ENCODE measurements around the gene COA3. TPM values are rescaled to one million over a fixed set of nuclear protein-coding genes. Genes with fewer than 3 reads are reported as not detected.

COA3 gene
- total RNA-seq, 4 donors from 2014 or later = 68.5 to 156 (median 139) TPM

DNA sequence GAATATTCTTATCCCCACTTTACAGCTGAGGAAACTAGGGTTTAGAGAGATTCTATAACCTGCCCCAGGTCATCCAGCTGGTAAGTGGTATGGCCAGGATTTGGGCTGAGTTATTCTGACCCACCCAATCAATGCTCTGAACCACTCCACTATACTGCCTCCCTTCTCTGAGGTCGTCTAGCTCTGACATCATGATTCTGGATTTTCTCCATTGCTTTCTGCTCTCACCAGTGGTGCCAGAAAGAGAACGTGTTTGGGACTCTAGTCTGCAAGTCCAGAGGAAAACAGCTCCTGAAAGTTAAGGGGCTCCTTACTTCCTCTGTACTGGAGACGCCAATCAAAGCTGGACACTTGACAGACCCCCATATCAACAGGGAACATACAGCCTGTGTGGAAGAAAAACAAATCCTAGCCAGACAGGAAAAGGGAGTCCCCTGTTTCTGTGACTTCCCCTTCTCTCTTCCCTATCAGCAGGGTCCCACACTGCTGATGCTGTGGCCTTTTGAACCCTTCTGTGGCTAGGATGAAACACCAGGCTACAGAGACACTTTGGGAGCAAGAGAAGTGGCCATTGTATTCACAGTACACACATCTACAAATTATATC is 47.7 kb downstream of the COA3 start:
- TF ChIP-seq POLR2A (IDR thresholded peaks at IDR 0.05) = no peak
- TF ChIP-seq, protein P1, sequence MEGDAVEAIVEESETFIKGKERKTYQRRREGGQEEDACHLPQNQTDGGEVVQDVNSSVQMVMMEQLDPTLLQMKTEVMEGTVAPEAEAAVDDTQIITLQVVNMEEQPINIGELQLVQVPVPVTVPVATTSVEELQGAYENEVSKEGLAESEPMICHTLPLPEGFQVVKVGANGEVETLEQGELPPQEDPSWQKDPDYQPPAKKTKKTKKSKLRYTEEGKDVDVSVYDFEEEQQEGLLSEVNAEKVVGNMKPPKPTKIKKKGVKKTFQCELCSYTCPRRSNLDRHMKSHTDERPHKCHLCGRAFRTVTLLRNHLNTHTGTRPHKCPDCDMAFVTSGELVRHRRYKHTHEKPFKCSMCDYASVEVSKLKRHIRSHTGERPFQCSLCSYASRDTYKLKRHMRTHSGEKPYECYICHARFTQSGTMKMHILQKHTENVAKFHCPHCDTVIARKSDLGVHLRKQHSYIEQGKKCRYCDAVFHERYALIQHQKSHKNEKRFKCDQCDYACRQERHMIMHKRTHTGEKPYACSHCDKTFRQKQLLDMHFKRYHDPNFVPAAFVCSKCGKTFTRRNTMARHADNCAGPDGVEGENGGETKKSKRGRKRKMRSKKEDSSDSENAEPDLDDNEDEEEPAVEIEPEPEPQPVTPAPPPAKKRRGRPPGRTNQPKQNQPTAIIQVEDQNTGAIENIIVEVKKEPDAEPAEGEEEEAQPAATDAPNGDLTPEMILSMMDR (IDR thresholded peaks at IDR 0.05) = no peak

DNA sequence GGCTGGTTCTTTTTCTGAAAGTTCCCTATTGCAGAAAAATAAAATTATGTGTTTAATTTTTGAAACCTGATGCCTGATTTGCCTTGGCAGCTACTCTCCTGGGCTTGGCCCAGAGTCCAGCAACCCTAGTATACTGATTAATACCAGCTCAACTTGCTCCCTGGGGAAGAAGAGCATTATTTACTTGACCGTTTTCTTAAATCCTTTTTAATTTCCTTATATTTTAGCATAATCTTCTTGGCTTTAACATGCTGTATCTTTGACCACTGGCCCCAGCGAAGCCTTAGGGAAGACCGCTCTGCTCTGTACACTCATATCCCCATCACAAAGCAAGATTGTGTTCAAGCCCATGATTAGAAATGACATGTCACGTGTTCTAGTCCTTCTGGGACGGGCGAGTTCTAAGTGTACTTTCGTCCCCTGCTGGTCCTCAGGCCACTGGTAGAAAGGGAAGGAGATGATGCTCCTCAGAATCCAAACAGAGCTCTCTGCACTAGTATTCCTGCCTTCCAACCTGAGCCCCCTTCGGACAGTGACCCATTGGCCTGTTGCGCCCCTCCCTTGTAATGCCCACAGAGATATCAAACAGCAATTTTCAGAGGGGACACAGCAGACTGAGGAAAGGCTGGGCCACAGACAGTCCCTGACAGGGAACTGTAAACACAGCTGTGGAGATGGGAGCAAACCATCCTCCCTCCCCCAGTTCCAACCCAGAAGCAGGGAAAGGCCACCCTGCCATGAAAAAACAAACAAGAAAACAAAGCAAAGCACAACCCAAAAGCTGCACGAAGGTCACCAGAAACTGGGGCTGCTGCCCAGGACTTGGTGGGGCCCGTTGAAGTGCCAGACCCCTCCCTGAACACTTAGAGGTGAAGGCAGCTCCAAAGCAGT is 49.4 kb downstream of the COA3 start:
- Histone ChIP-seq H3K36me3 (no peaks in the 10 kb centered on the region), H3K4me3 (no peak overlapping the region), H3K27ac (peak overlapping the region; percentile 36 to 63 (median 42)), H3K9me3 (no peaks in the 10 kb centered on the region), H3K27me3 (no peaks in the 10 kb centered on the region), H3K4me1 (peaks cover 0 to 9% (median 2%) of the 10 kb centered on the region in 4 donors)
- TF ChIP-seq, protein P1 (IDR thresholded peaks at IDR 0.05) = no peak
- no peak for TF ChIP-seq POLR2A (IDR thresholded peaks at IDR 0.05)
- DNase-seq = no peak

More for the DNA sequence above, 47.7 kb downstream of the COA3 start:
- DNase-seq = no peak
- Histone ChIP-seq H3K27me3 (no peaks in the 10 kb centered on the region), H3K4me1 (peaks cover 0 to 6% (median 0%) of the 10 kb centered on the region in 4 donors), H3K27ac (peak overlapping the region in 3 of 4 donors; percentile 1 to 27 (median 12)), H3K36me3 (no peaks in the 10 kb centered on the region), H3K9me3 (peaks cover 0 to 4% (median 0%) of the 10 kb centered on the region in 4 donors), H3K4me3 (no peak overlapping the region)

DNA sequence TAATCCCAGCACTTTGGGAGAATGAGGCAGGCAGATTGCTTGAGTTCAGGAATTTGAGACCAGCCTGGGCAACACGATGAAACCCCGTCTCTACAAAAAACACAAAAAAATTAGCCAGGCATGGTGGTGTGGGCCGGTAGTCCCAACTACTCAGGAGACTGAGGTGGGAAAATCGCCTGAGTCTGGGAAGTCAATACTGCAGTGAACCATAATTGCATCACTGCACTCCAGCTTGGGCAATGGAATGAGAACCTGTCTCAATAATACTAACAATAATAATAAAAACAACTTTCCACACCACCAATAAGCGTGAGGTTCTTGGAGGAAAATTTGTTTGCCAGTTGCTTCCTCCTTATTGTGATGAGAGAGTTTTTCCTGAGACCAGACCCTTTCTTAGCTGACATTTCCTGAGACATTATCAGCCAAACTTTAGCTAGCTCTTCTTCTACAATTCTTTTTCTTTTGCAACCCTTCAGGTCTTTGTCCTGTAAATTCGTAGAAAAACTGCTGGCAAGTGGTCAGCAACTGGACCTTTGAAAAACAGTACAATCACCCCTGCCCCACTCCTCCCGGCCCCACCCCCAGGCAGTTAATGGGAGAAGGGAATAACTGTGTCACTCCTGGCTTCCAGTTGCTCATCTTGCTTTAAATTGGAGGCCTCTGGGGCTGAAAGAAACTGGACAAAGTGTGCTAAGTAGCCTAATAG is 50.1 kb downstream of the COA3 start:
- peak overlapping the region in 3 of 4 donors; percentile 23 to 63 (median 36) for H3K27ac ChIP-seq
- no peak for TF ChIP-seq POLR2A (IDR thresholded peaks at IDR 0.05)
- TF ChIP-seq, protein P1 (IDR thresholded peaks at IDR 0.05) = no peak
- no peaks in the 10 kb centered on the region for H3K36me3 ChIP-seq

More for the DNA sequence above, 50.1 kb downstream of the COA3 start:
- peaks cover 0 to 12% (median 4%) of the 10 kb centered on the region in 4 donors for H3K4me1 ChIP-seq
- H3K4me3 ChIP-seq = no peak overlapping the region
- DNase-seq = no peak
- no peaks in the 10 kb centered on the region for H3K27me3 ChIP-seq
- H3K9me3 ChIP-seq = no peaks in the 10 kb centered on the region

Small RNAs within 50 kb of the gene (small RNA-seq; reads per million reads assigned to genes)
- 0 reads per million in 2 donors for gene HMGN2P15
- 0 reads per million in 2 donors for gene MIR6781

Other genes starting within 250 kb of the COA3 start
- 1 to 10 TPM in 2 of 4 donors, under 1 TPM in 1, not detected in 1; 0.94 to 3.9 (median 1.7) TPM for gene HSD17B1, start 245.8 kb downstream of the COA3 start, total RNA-seq
- 10 to 100 TPM; 42.1 to 95.4 (median 80.2) TPM for gene COASY, start 236.6 kb downstream of the COA3 start, total RNA-seq
- gene MLX, start 231.6 kb downstream of the COA3 start, total RNA-seq = 100 to 1,000 TPM in 3 of 4 donors, 10 to 100 TPM in 1; 65.2 to 180 (median 133) TPM
- 1 to 10 TPM in 2 of 4 donors, not detected in 2; 1.2 to 1.5 TPM for gene PSMC3IP, start 221.0 kb downstream of the COA3 start, total RNA-seq
- 10 to 100 TPM; 31.4 to 66.6 (median 55.8) TPM for gene RETREG3, start 189.3 kb downstream of the COA3 start, total RNA-seq
- 10 to 100 TPM; 19.8 to 64.4 (median 37.9) TPM for gene TUBG1, start 189.0 kb downstream of the COA3 start, total RNA-seq
- 10 to 100 TPM in 3 of 4 donors, 1 to 10 TPM in 1; 5.6 to 79.2 (median 16.6) TPM for gene TUBG2, start 139.4 kb downstream of the COA3 start, total RNA-seq
- gene PLEKHH3, start 121.7 kb downstream of the COA3 start, total RNA-seq = 10 to 100 TPM in 2 of 4 donors, 1 to 10 TPM in 2; 3.5 to 14.0 (median 10.8) TPM
- gene CCR10, start 116.9 kb downstream of the COA3 start, total RNA-seq = 1 to 10 TPM in 1 of 4 donors, under 1 TPM in 1, not detected in 2; 0.40 to 2.8 TPM
- gene CNTNAP1, start 116.2 kb downstream of the COA3 start, total RNA-seq = 1 to 10 TPM in 3 of 4 donors, under 1 TPM in 1; 0.35 to 5.0 (median 1.3) TPM
- gene EZH1, start 53.7 kb downstream of the COA3 start, total RNA-seq = 100 to 1,000 TPM in 1 of 4 donors, 10 to 100 TPM in 3; 33.5 to 120 (median 64.4) TPM
- 1 to 10 TPM; 2.3 to 9.9 (median 4.3) TPM for gene RAMP2, start 37.5 kb downstream of the COA3 start, total RNA-seq
- gene VPS25, start 25.3 kb downstream of the COA3 start, total RNA-seq = 10 to 100 TPM; 34.7 to 82.1 (median 67.5) TPM
- 10 to 100 TPM in 3 of 4 donors, 1 to 10 TPM in 1; 7.2 to 56.0 (median 28.7) TPM for gene WNK4, start 18.1 kb downstream of the COA3 start, total RNA-seq
- not detected for gene CNTD1, start 157 bp upstream of the COA3 start, total RNA-seq
- 100 to 1,000 TPM in 3 of 4 donors, 10 to 100 TPM in 1; 81.6 to 171 (median 122) TPM for gene BECN1, start 25.6 kb upstream of the COA3 start, total RNA-seq
- gene PSME3, start 34.7 kb upstream of the COA3 start, total RNA-seq = 10 to 100 TPM; 45.6 to 75.9 (median 59.8) TPM
- 1 to 10 TPM in 2 of 4 donors, under 1 TPM in 1, not detected in 1; 0.70 to 2.3 (median 1.6) TPM for gene AOC2, start 45.9 kb upstream of the COA3 start, total RNA-seq
- 10 to 100 TPM in 1 of 4 donors, 1 to 10 TPM in 3; 3.3 to 11.4 (median 7.0) TPM for gene AOC3, start 52.5 kb upstream of the COA3 start, total RNA-seq
- gene G6PC1, start 102.1 kb upstream of the COA3 start, total RNA-seq = 10 to 100 TPM in 3 of 4 donors, 1 to 10 TPM in 1; 2.5 to 97.8 (median 66.0) TPM
- 10 to 100 TPM; 12.6 to 33.5 (median 26.5) TPM for gene AARSD1, start 165.8 kb upstream of the COA3 start, total RNA-seq
- 1 to 10 TPM in 3 of 4 donors, not detected in 1; 1.6 to 6.9 (median 5.5) TPM for gene PTGES3L, start 181.4 kb upstream of the COA3 start, total RNA-seq
- 10 to 100 TPM; 17.2 to 37.3 (median 26.9) TPM for gene RUNDC1, start 181.9 kb upstream of the COA3 start, total RNA-seq
- 1,000 to 10,000 TPM in 1 of 4 donors, 100 to 1,000 TPM in 3; 331 to 1,066 (median 442) TPM for gene RPL27, start 199.7 kb upstream of the COA3 start, total RNA-seq
- gene IFI35, start 208.1 kb upstream of the COA3 start, total RNA-seq = 10 to 100 TPM; 60.1 to 85.8 (median 73.4) TPM
- gene VAT1, start 223.7 kb upstream of the COA3 start, total RNA-seq = 10 to 100 TPM; 52.8 to 97.8 (median 71.5) TPM
- 1 to 10 TPM in 1 of 4 donors, under 1 TPM in 3; 0.27 to 1.7 (median 0.32) TPM for gene RND2, start 226.5 kb upstream of the COA3 start, total RNA-seq

Data from Peyer's patch (tissue), 4 donors.